ENCODE measurements around the gene NAALADL2. TPM values are rescaled to one million over a fixed set of nuclear protein-coding genes. Genes with fewer than 3 reads are reported as not detected.
"Not testable (repeated sequence)": the region's sequence is repeated elsewhere in the genome, so short reads cannot be mapped to it uniquely, and the experiment has no call there.

Gene NAALADL2
- total RNA-seq, 2 donors from 2014 or later = 6.2 to 14.5 TPM

GRCh38 chr3:175356899-175357324 is 497.8 kb downstream of the NAALADL2 start:
- no peak for DNase-seq
- Histone ChIP-seq H3K9me3 (no peaks in the 10 kb centered on the region), H3K27me3 (no peaks in the 10 kb centered on the region), H3K4me3 (no peak overlapping the region), H3K36me3 (replicated peaks in 1 of 2; ENCODE audit: insufficient read depth in 1 of 2, low read depth in 2 of 2) (no peaks in the 10 kb centered on the region), H3K27ac (no peak overlapping the region), H3K4me1 (no peaks in the 10 kb centered on the region)
- ATAC-seq = no peak
- 34 to 39% methylated on average over 3 of the region's 3 CpGs for whole genome bisulfite sequencing, 2 donors
- TF ChIP-seq, protein P1, sequence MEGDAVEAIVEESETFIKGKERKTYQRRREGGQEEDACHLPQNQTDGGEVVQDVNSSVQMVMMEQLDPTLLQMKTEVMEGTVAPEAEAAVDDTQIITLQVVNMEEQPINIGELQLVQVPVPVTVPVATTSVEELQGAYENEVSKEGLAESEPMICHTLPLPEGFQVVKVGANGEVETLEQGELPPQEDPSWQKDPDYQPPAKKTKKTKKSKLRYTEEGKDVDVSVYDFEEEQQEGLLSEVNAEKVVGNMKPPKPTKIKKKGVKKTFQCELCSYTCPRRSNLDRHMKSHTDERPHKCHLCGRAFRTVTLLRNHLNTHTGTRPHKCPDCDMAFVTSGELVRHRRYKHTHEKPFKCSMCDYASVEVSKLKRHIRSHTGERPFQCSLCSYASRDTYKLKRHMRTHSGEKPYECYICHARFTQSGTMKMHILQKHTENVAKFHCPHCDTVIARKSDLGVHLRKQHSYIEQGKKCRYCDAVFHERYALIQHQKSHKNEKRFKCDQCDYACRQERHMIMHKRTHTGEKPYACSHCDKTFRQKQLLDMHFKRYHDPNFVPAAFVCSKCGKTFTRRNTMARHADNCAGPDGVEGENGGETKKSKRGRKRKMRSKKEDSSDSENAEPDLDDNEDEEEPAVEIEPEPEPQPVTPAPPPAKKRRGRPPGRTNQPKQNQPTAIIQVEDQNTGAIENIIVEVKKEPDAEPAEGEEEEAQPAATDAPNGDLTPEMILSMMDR (IDR thresholded peaks at IDR 0.05) = no peak
- no peak for TF ChIP-seq POLR2A (IDR thresholded peaks at IDR 0.05)
- intact Hi-C loops (cut with DNase I) = no loop called here

DNA sequence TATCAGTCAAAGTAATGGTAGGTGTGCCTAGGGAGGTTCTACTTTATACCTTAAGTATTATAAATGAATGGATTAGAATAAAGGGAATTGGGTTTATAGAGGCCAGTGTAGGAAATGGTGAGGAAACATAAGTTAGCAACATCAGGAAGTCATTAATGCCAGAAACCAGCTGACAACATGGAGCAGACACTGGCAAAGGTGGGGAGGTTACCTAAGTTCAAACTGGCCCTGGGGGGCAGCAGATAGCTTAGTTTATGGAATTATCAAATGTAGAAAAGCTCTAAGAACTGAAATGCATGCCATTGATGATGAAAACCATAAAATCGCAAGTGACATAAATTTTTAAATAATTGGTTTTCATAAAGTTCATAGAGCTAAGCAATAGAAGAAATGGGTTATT is 498.6 kb downstream of the NAALADL2 start:
- ATAC-seq (no peak), DNase-seq (no peak)
- TF ChIP-seq POLR2A (IDR thresholded peaks at IDR 0.05) = no peak
- TF ChIP-seq, protein P1 (IDR thresholded peaks at IDR 0.05) = no peak
- no peaks in the 10 kb centered on the region for H3K27me3 ChIP-seq
- intact Hi-C loops (cut with DNase I) = no loop called here
- WGBS, 2 donors = 81 to 88% methylated on average over 1 of the region's 1 CpG
- H3K4me1 ChIP-seq = no peaks in the 10 kb centered on the region
- H3K36me3 ChIP-seq (replicated peaks in 1 of 2; ENCODE audit: insufficient read depth in 1 of 2, low read depth in 2 of 2) = no peaks in the 10 kb centered on the region
- no peak overlapping the region for H3K27ac ChIP-seq
- no peak overlapping the region for H3K4me3 ChIP-seq
- no peaks in the 10 kb centered on the region for H3K9me3 ChIP-seq

DNA sequence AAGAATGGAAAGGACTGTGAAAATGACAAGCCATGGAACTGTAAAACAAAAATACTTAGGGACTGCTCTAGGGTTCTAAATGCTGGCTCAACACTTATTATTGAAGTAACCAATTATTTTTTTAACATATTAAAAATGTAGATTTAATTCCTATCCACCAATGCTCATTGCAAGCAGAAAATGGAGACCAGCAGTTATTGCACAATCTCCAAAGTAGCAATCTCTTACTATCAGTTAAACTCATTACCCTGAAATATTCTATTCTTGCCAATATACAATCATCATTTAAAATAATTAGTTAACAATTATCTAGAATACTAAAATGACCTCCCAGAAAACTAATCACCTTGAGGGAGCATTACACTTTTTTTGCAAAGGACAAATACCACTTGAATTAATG is 499.8 kb downstream of the NAALADL2 start:
- ATAC-seq (no peak), DNase-seq (no peak)
- H3K4me1 ChIP-seq = no peaks in the 10 kb centered on the region
- no peaks in the 10 kb centered on the region for H3K36me3 ChIP-seq (replicated peaks in 1 of 2; ENCODE audit: insufficient read depth in 1 of 2, low read depth in 2 of 2)
- no peaks in the 10 kb centered on the region for H3K27me3 ChIP-seq
- no peak overlapping the region for H3K4me3 ChIP-seq
- TF ChIP-seq POLR2A (IDR thresholded peaks at IDR 0.05) = no peak
- TF ChIP-seq, protein P1 (IDR thresholded peaks at IDR 0.05) = no peak
- intact Hi-C loops (cut with DNase I) = no loop called here
- no peak overlapping the region for H3K27ac ChIP-seq
- no peaks in the 10 kb centered on the region for H3K9me3 ChIP-seq

DNA sequence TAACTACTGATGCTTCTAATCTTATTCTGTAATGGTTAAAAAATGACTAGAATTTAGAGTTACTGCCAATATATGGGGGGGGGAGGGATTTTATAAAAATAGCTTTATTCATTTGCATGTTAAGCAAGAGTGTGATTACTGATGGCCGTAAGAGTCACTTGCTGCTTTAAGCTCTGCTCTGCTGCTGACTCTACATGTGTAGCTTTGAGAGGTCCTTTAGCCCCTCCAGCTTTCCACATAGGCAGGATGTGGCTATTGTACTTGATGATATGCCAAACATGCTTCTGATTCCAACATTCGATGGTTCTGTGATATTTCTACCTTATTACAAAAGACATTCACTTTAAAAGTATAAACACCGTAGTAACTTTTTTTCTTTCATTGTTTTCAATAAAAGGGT is 511.3 kb downstream of the NAALADL2 start:
- ATAC-seq; H3K4me3 ChIP-seq; H3K27me3 ChIP-seq; DNase-seq; H3K27ac ChIP-seq; H3K36me3 ChIP-seq (replicated peaks in 1 of 2; ENCODE audit: insufficient read depth in 1 of 2, low read depth in 2 of 2); intact Hi-C loops (cut with DNase I); H3K9me3 ChIP-seq; H3K4me1 ChIP-seq: not testable (repeated sequence)
- WGBS, 2 donors = 48% methylated on average over 3 of the region's 3 CpGs

DNA sequence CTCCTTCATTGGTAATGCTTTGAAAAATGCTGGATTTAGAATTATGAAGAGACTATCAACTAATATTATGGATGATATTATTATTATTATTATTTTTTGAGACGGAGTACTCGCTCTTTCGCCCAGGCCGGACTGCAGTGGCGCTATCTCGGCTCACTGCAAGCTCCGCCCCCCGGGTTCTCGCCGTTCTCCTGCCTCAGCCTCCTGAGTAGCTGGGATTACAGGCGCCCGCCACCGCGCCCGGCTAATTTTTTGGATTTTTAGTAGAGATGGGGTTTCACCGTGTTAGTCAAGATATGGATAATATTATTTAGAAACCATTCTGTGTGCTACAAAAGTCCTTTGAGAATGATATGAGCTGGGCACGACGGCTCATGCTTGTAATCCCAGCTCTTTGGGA is 512.1 kb downstream of the NAALADL2 start:
- intact Hi-C loops (cut with DNase I); H3K27ac ChIP-seq; H3K27me3 ChIP-seq: not testable (repeated sequence)

GRCh38 chr3:175374705-175375104 is 515.6 kb downstream of the NAALADL2 start:
- no peaks in the 10 kb centered on the region for H3K27me3 ChIP-seq
- DNase-seq (no peak), ATAC-seq (no peak)
- no peaks in the 10 kb centered on the region for H3K36me3 ChIP-seq (replicated peaks in 1 of 2; ENCODE audit: insufficient read depth in 1 of 2, low read depth in 2 of 2)
- no peaks in the 10 kb centered on the region for H3K4me1 ChIP-seq
- TF ChIP-seq POLR2A (IDR thresholded peaks at IDR 0.05) = no peak
- TF ChIP-seq, protein P1 (IDR thresholded peaks at IDR 0.05) = no peak
- H3K27ac ChIP-seq = no peak overlapping the region
- intact Hi-C loops (cut with DNase I) = no loop called here
- no peak overlapping the region for H3K4me3 ChIP-seq
- WGBS, 2 donors = 91 to 100% methylated on average over 1 of the region's 1 CpG
- no peaks in the 10 kb centered on the region for H3K9me3 ChIP-seq

More for the DNA sequence above, 512.1 kb downstream of the NAALADL2 start:
- WGBS, 2 donors = 92 to 93% methylated on average over 18 of the region's 18 CpGs
- DNase-seq; H3K4me1 ChIP-seq; H3K9me3 ChIP-seq; H3K4me3 ChIP-seq; ATAC-seq; H3K36me3 ChIP-seq (replicated peaks in 1 of 2; ENCODE audit: insufficient read depth in 1 of 2, low read depth in 2 of 2): not testable (repeated sequence)

All from body of pancreas (tissue), 4 donors.